K562 (cell line): Measurements from ENCODE around the gene PYGM. TPM values are rescaled to one million over a fixed set of nuclear protein-coding genes. Genes with fewer than 3 reads are reported as not detected.

ENCODE experiments used
- ARID3B ChIP-seq: fragments of 250-450 bp; sonication (Bioruptor Pico); IDR thresholded peaks from 2 replicates; pipeline ENCODE4 v1.4.0; 2020; ENCODE audit warnings: borderline replicate concordance
- BRD4 ChIP-seq: fragments of 200-600 bp; sonication (generic); IDR thresholded peaks from 2 replicates; pipeline ENCODE4 v1.6.1; 2017; ENCODE audit warnings: inconsistent platforms
- BRF2 ChIP-seq: IDR thresholded peaks from 3 replicates; pipeline ENCODE4 v1.6.1; 2011; ENCODE audit warnings: borderline replicate concordance, mild to moderate bottlenecking; ENCODE audit not compliant: insufficient read length, insufficient read depth
- CBFB ChIP-seq: sonication (generic); formaldehyde crosslinking; IDR thresholded peaks from 2 replicates; pipeline ENCODE4 v1.4.0; 2020; ENCODE audit warnings: mild to moderate bottlenecking, missing genetic modification reagents
- HMGN3 ChIP-seq: IDR thresholded peaks from 2 replicates; pipeline ENCODE4 v1.6.1; 2011; ENCODE audit warnings: borderline replicate concordance, low read depth, mild to moderate bottlenecking, mixed read lengths, low read length; ENCODE audit not compliant: insufficient read length; ENCODE audit errors: extremely low read depth
- NFXL1 ChIP-seq: fragments of 450-650 bp; formaldehyde crosslinking; IDR thresholded peaks from 2 replicates; pipeline ENCODE4 v1.4.0; 2021; ENCODE audit warnings: mild to moderate bottlenecking
- PHB2 ChIP-seq: fragments of 450-650 bp; IDR thresholded peaks from 2 replicates; pipeline ENCODE4 v1.6.1; 2017; ENCODE audit warnings: low read depth
- RB1 ChIP-seq: fragments of 450-650 bp; IDR thresholded peaks from 2 replicates; pipeline ENCODE4 v1.6.1; 2017; ENCODE audit warnings: low read depth, mild to moderate bottlenecking
- SMAD1 ChIP-seq: fragments of 150-350 bp; IDR thresholded peaks from 2 replicates; pipeline ENCODE4 v1.6.1; 2014; ENCODE audit warnings: low read length, low read depth; ENCODE audit not compliant: partially characterized antibody
- U2AF1 ChIP-seq: fragments of 200-400 bp; formaldehyde crosslinking; optimal IDR thresholded peaks from 2 replicates; pipeline ENCODE3; 2017; ENCODE audit warnings: mild to moderate bottlenecking, low read depth, low read length, moderate library complexity
- ZBTB11 ChIP-seq, 3 experiments: fragments of 200-800 bp in 1 of 3; fragments of 250-450 bp in 1 of 3; fragments of 450-650 bp in 1 of 3; sonication (Bioruptor Pico) in 1 of 3; sonication (Bioruptor generic) in 1 of 3; formaldehyde crosslinking in 1 of 3; IDR thresholded peaks; 2 replicates each; pipeline versions ENCODE4 v1.6.1 to v1.8.0; 2016 to 2022; ENCODE audit warnings: mild to moderate bottlenecking in 2 of 3, missing genetic modification characterization in 2 of 3, missing compliant biosample characterization in 1 of 3, moderate library complexity in 1 of 3
- ZMIZ1 ChIP-seq, 2 experiments: fragments of 150-350 bp in 1 of 2; IDR thresholded peaks; 2 replicates each; pipeline ENCODE4 v1.6.1; 2012 to 2016; ENCODE audit warnings: low read depth in 2 of 2, low read length in 2 of 2, mild to moderate bottlenecking in 1 of 2, moderate library complexity in 1 of 2
- ZNF124 ChIP-seq: sonication (generic); formaldehyde crosslinking; IDR thresholded peaks from 2 replicates; pipeline ENCODE4 v1.8.1; 2022; ENCODE audit warnings: missing genetic modification reagents
- ZNF165 ChIP-seq: fragments of 250-450 bp; sonication (Bioruptor Pico); IDR thresholded peaks from 2 replicates; pipeline ENCODE4 v1.4.0; 2020; ENCODE audit warnings: borderline replicate concordance
- ZNF695 ChIP-seq: fragments of 450-650 bp; formaldehyde crosslinking; IDR thresholded peaks from 2 replicates; pipeline ENCODE4 v1.4.0; 2020; ENCODE audit warnings: mild to moderate bottlenecking, moderate library complexity
- polyA plus RNA-seq, 8 experiments: library from polyadenylated mRNA; depleted of rRNA in 4 of 8; stranded (reverse) in 5 of 8; unstranded in 3 of 8; fragments of >200 nt; fragmentation: Nextera tagmentation in 2 of 8; fragmentation: Illumina TruSeq in 1 of 8; extraction: Ambion mirVana in 2 of 8; extraction: Trizol in 1 of 8; gene quantifications; 2 replicates each; pipeline versions ENCODE4 v1.2.1 to v1.2.3, GENCODE V29; 2011 to 2014; ENCODE audit warnings: inconsistent platforms in 1 of 8, missing spikeins in 1 of 8
- total RNA-seq, 7 experiments: library from RNA; depleted of rRNA in 6 of 7; stranded (reverse); fragments of >200 nt in 6 of 7; fragmentation: Illumina TruSeq in 2 of 7; extraction: Trizol in 2 of 7; gene quantifications; 2 replicates each; pipeline versions ENCODE4 v1.2.1 to v1.2.3, GENCODE V29; 2011 to 2021; ENCODE audit warnings: low replicate concordance in 1 of 7

The PYGM gene
- total and polyA plus RNA-seq, 9 of the 15 experiments (the other 6 are each of a cell fraction or from before 2014, with no cell fraction given) = 0.07 to 1.5 (median 0.68) TPM

- TF ChIP-seq ZBTB11 (CRISPR knock-in tag; IDR thresholded peaks at IDR 0.05) (no peak), NFXL1 (CRISPR knock-in tag) (no peak), U2AF1 (no peak), BRF2 (no peak), CBFB (no peak), ARID3B (no peak), BRD4 (no peak), PHB2 (no peak), ZMIZ1 (IDR thresholded peaks at IDR 0.05; ENCODE audit: low read depth in 2 of 2, low read length in 2 of 2) (no peak), ZNF165 (CRISPR knock-in tag) (no peak), HMGN3 (peak; percentile 11), ZNF124 (CRISPR knock-in tag) (no peak), SMAD1 (peak; percentile 21), RB1 (no peak), ZNF695 (no peak)
Observed at GRCh38 chr11:64759131-64759721, 548 bp downstream of the PYGM start (continued).
